ENCODE measurements around the gene CNOT6L.
"Not testable (repeated sequence)": the region's sequence is repeated elsewhere in the genome, so short reads cannot be mapped to it uniquely, and the experiment has no call there.

The CNOT6L gene

GRCh38 chr4:77785669-77786068 lies 33.5 kb downstream of the CNOT6L start:
- ChIA-PET CTCF (no interaction called here), POLR2A (no interaction called here)
- no peak for TF ChIP-seq HDGF (IDR thresholded peaks at IDR 0.05; ENCODE audit: borderline replicate concordance)
- TF ChIP-seq CTBP1 (IDR thresholded peaks at IDR 0.05; ENCODE audit: borderline replicate concordance), result no peak
- TF ChIP-seq TARDBP (IDR thresholded peaks at IDR 0.05), result no peak
- TF ChIP-seq ARNT (IDR thresholded peaks at IDR 0.05), result no peak
- TF ChIP-seq SUZ12 (IDR thresholded peaks at IDR 0.05), result no peak
- TF ChIP-seq NFRKB (IDR thresholded peaks at IDR 0.05), result no peak
- TF ChIP-seq SP1 (IDR thresholded peaks at IDR 0.05), result no peak
- no peak for TF ChIP-seq LEF1 (IDR thresholded peaks at IDR 0.05; ENCODE audit: borderline replicate concordance)
- no peak for TF ChIP-seq FOXK2 (IDR thresholded peaks at IDR 0.05)
- TF ChIP-seq PKNOX1 (IDR thresholded peaks at IDR 0.05), result no peak
- no peak for TF ChIP-seq L3MBTL2 (conservative IDR thresholded peaks at IDR 0.05)
- TF ChIP-seq ELF4 (IDR thresholded peaks at IDR 0.05), result no peak
- DNase-seq (ENCODE audit: extremely low spot score), result no peak

GRCh38 chr4:77783895-77784294 lies 35.3 kb downstream of the CNOT6L start:
- TF ChIP-seq CTBP1 (IDR thresholded peaks at IDR 0.05; ENCODE audit: borderline replicate concordance) (no peak), FOXA1 (IDR thresholded peaks at IDR 0.05) (no peak), SP1 (IDR thresholded peaks at IDR 0.05) (no peak), ZNF384 (IDR thresholded peaks at IDR 0.05) (no peak), ELF4 (IDR thresholded peaks at IDR 0.05) (no peak), FOXM1 (IDR thresholded peaks at IDR 0.05; ENCODE audit: borderline replicate concordance) (no peak), FOXK2 (IDR thresholded peaks at IDR 0.05) (no peak), SUZ12 (IDR thresholded peaks at IDR 0.05) (no peak), NFRKB (IDR thresholded peaks at IDR 0.05) (no peak), BHLHE40 (IDR thresholded peaks at IDR 0.05; ENCODE audit: borderline replicate concordance) (no peak)
- CTCF ChIA-PET, result no interaction called here
- POLR2A ChIA-PET, result no interaction called here
- DNase-seq (ENCODE audit: extremely low spot score), result no peak

- TF ChIP-seq BHLHE40 (IDR thresholded peaks at IDR 0.05; ENCODE audit: borderline replicate concordance), result no peak
- TF ChIP-seq PKNOX1 (IDR thresholded peaks at IDR 0.05), result no peak
- peak; percentile 92 for TF ChIP-seq ZNF384 (IDR thresholded peaks at IDR 0.05)
- TF ChIP-seq ELF4 (IDR thresholded peaks at IDR 0.05), result no peak
- no peak for TF ChIP-seq LEF1 (IDR thresholded peaks at IDR 0.05; ENCODE audit: borderline replicate concordance)
- no peak for DNase-seq (ENCODE audit: extremely low spot score)
- ChIA-PET POLR2A (interaction anchor here (1.2 kb wide), 1 partner anchor 80 kb away, joined by 3 read pairs; the partner anchor contains the start of gene MRPL1), CTCF (no interaction called here)
These were observed 36.9 kb downstream of the CNOT6L start for GRCh38 chr4:77782102-77782835.

GRCh38 chr4:77780762-77781161 lies 38.4 kb downstream of the CNOT6L start:
- CTCF ChIA-PET; DNase-seq (ENCODE audit: extremely low spot score); POLR2A ChIA-PET: not testable (repeated sequence)

GRCh38 chr4:77777135-77777807 lies 41.9 kb downstream of the CNOT6L start:
- no peak for DNase-seq (ENCODE audit: extremely low spot score)
- CTCF ChIA-PET, result interaction anchor here (0.6 kb wide), 1 partner anchor 158 kb away, joined by 3 read pairs; no protein-coding TSS in a partner anchor
- no peak for TF ChIP-seq FOXA1 (IDR thresholded peaks at IDR 0.05)
- no peak for TF ChIP-seq TARDBP (IDR thresholded peaks at IDR 0.05)
- POLR2A ChIA-PET, result no interaction called here

GRCh38 chr4:77776182-77777134 lies 42.7 kb downstream of the CNOT6L start:
- peak; percentile 15 for DNase-seq (ENCODE audit: extremely low spot score)
- no peak for TF ChIP-seq FOXA1 (IDR thresholded peaks at IDR 0.05)
- no peak for TF ChIP-seq HDGF (IDR thresholded peaks at IDR 0.05; ENCODE audit: borderline replicate concordance)
- TF ChIP-seq SUZ12 (IDR thresholded peaks at IDR 0.05), result no peak
- no peak for TF ChIP-seq TARDBP (IDR thresholded peaks at IDR 0.05)
- no peak for TF ChIP-seq ELF4 (IDR thresholded peaks at IDR 0.05)
- no peak for TF ChIP-seq ARNT (IDR thresholded peaks at IDR 0.05)
- no peak for TF ChIP-seq FOXK2 (IDR thresholded peaks at IDR 0.05)
- no peak for TF ChIP-seq L3MBTL2 (conservative IDR thresholded peaks at IDR 0.05)
- no peak for TF ChIP-seq NFRKB (IDR thresholded peaks at IDR 0.05)
- TF ChIP-seq BHLHE40 (IDR thresholded peaks at IDR 0.05; ENCODE audit: borderline replicate concordance), result no peak
- no peak for TF ChIP-seq PKNOX1 (IDR thresholded peaks at IDR 0.05)
- TF ChIP-seq FOXM1 (IDR thresholded peaks at IDR 0.05; ENCODE audit: borderline replicate concordance), result no peak
- no peak for TF ChIP-seq LEF1 (IDR thresholded peaks at IDR 0.05; ENCODE audit: borderline replicate concordance)
- no peak for TF ChIP-seq ZNF384 (IDR thresholded peaks at IDR 0.05)
- POLR2A ChIA-PET, result no interaction called here
- CTCF ChIA-PET, result no interaction called here
